ENCODE measurements around the gene NSMCE1. TPM values are rescaled to one million over a fixed set of nuclear protein-coding genes. Genes with fewer than 3 reads are reported as not detected.

Gene NSMCE1
- total and polyA plus RNA-seq, 2 of the 4 experiments (the other 2 are of a cell fraction): 47.5 to 120 TPM

- Histone ChIP-seq H3K9ac (ENCODE audit: low read depth, low read length) (no peak overlapping the region), H2BK120ac (ENCODE audit: low read depth, low read length) (no peak overlapping the region), H2BK20ac (ENCODE audit: low read depth, low read length) (no peak overlapping the region), H3K27me3 (ENCODE audit: control insufficient read depth, insufficient read depth, low read length) (peaks cover 22% of the 10 kb centered on the region), H4K8ac (ENCODE audit: low read depth in 2 of 2, low read length in 2 of 2) (no peak overlapping the region), H3K4ac (ENCODE audit: low read depth, low read length) (no peak overlapping the region), H3K9me3 (ENCODE audit: control insufficient read depth, insufficient read depth, low read length) (no peaks in the 10 kb centered on the region), H3K4me3 (ENCODE audit: insufficient read depth, low read depth, low read length) (no peak overlapping the region), H3K14ac (replicated peaks; ENCODE audit: low read depth, low read length) (no peak overlapping the region), H3K4me1 (ENCODE audit: control insufficient read depth, insufficient read depth, low read length) (no peaks in the 10 kb centered on the region), H2BK15ac (ENCODE audit: low read depth, low read length) (no peak overlapping the region), H3K27ac (ENCODE audit: insufficient read depth, low read length) (no peak overlapping the region), H3K36me3 (ENCODE audit: control insufficient read depth, insufficient read depth, low read length) (no peaks in the 10 kb centered on the region), H3K79me1 (ENCODE audit: low read depth in 1 of 2, low read length in 2 of 2) (no peaks in the 10 kb centered on the region), H2BK5ac (ENCODE audit: low read depth, low read length, poor library complexity, severe bottlenecking) (no peak overlapping the region), H4K20me1 (ENCODE audit: insufficient read depth, low read length) (no peaks in the 10 kb centered on the region), H3K4me2 (ENCODE audit: low read depth, low read length) (no peak overlapping the region), H3K56ac (ENCODE audit: extremely low read depth, insufficient read depth, low read length) (no peak overlapping the region), H2AK5ac (ENCODE audit: low read depth, low read length) (no peak overlapping the region), H4K5ac (ENCODE audit: low read depth, low read length) (no peak overlapping the region), H4K91ac (ENCODE audit: insufficient read depth, low read depth, low read length) (no peak overlapping the region), H3K9me1 (ENCODE audit: insufficient read depth, low read length) (peaks cover 3% of the 10 kb centered on the region; the same call in 1 of the 2 replicates), H3K23ac (ENCODE audit: low read depth, low read length) (no peak overlapping the region), H2AK9ac (replicated peaks; ENCODE audit: low read depth, low read length, poor library complexity) (no peak overlapping the region), H2AFZ (replicated peaks; ENCODE audit: low read length, poor library complexity) (no peak overlapping the region), H3K18ac (ENCODE audit: low read depth, low read length) (no peak overlapping the region)
- intact Hi-C loops (cut with micrococcal nuclease) (no loop called here), in situ Hi-C loops (cut with MboI; ENCODE audit: low sequenced_read_pairs) (no loop called here), dilution Hi-C loops (cut with HindIII; ENCODE audit: low sequenced_read_pairs, unreplicated experiment) (no loop called here)
- no peak for DNase-seq
- ChIA-PET POLR2A (ENCODE audit: unreplicated experiment) (no interaction called here), CTCF (no interaction called here)
- ATAC-seq (ENCODE audit: low read depth): no peak
- BruUV-seq (replicated peaks): no TSS peak
- TF ChIP-seq MAZ (IDR thresholded peaks at IDR 0.05; ENCODE audit: borderline replicate concordance, low read depth, low read length) (no peak), SMC3 (IDR thresholded peaks at IDR 0.05; ENCODE audit: low read depth, low read length) (no peak), CTCF (conservative IDR thresholded peaks at IDR 0.05; ENCODE audit: low read depth, low read length) (no peak), RCOR1 (IDR thresholded peaks at IDR 0.05; ENCODE audit: insufficient replicate concordance, low read length) (no peak), USF2 (IDR thresholded peaks at IDR 0.05; ENCODE audit: low read depth, low read length) (no peak), CEBPB (IDR thresholded peaks at IDR 0.05; ENCODE audit: low read depth, low read length) (no peak), MAFK (IDR thresholded peaks at IDR 0.05; ENCODE audit: low read depth, low read length) (no peak), NFE2L2 (IDR thresholded peaks at IDR 0.05; ENCODE audit: low read depth, low read length) (no peak), RAD21 (IDR thresholded peaks at IDR 0.05; ENCODE audit: low read length) (no peak), FOS (IDR thresholded peaks at IDR 0.05; ENCODE audit: low read depth, low read length) (no peak), RFX5 (IDR thresholded peaks at IDR 0.05; ENCODE audit: low read depth, low read length) (no peak), BHLHE40 (IDR thresholded peaks at IDR 0.05; ENCODE audit: low read depth, low read length) (no peak)
- 80% methylated on average over 2 of the region's 9 CpGs; no CpG with 5 or more reads in 1 of the 2 experiments for WGBS, 2 experiments (ENCODE audit: extremely low coverage in 2 of 2, insufficient read length in 1 of 2)
Measured at GRCh38 chr16:27195941-27196595, 72.5 kb downstream of the NSMCE1 start.
